NB4 (cell line): Measurements from ENCODE around the gene SPON1.

ENCODE experiments used
- CTCF ChIP-seq: IDR thresholded peaks from one replicate; pipeline ENCODE4 v1.5.1; 2012; ENCODE audit warnings: low read depth, low read length
- MAX ChIP-seq: IDR thresholded peaks from 2 replicates; pipeline ENCODE4 v1.6.1; 2011; ENCODE audit warnings: low read depth, low read length

GRCh38 chr11:14315130-14315529 is 352.6 kb downstream of the SPON1 start:
- TF ChIP-seq MAX (no peak), CTCF (no peak)
